ENCODE data around the gene MMP25.
"Not testable (repeated sequence)": the region's sequence is repeated elsewhere in the genome, so short reads cannot be mapped to it uniquely, and the experiment has no call there.

The MMP25 gene

GRCh38 chr16:3083408-3083807 is 37.0 kb downstream of the MMP25 start:
- not testable (repeated sequence) for H3K27me3 ChIP-seq (ENCODE audit: control insufficient read depth, insufficient read depth, low read length); H3K36me3 ChIP-seq (ENCODE audit: control insufficient read depth, insufficient read depth, low read length); H3K27ac ChIP-seq (ENCODE audit: low read depth, low read length); H3K4me3 ChIP-seq (ENCODE audit: low read length); H3K9ac ChIP-seq (ENCODE audit: low read length); H3K4me1 ChIP-seq (ENCODE audit: control insufficient read depth, insufficient read depth, low read length)

GRCh38 chr16:3084491-3084890 is 38.1 kb downstream of the MMP25 start:
- H3K27ac ChIP-seq (ENCODE audit: low read depth, low read length): no peak overlapping the region
- no peak overlapping the region for H3K4me3 ChIP-seq (ENCODE audit: low read length)
- no peaks in the 10 kb centered on the region for H3K36me3 ChIP-seq (ENCODE audit: control insufficient read depth, insufficient read depth, low read length)
- H3K4me1 ChIP-seq (ENCODE audit: control insufficient read depth, insufficient read depth, low read length): no peaks in the 10 kb centered on the region
- H3K27me3 ChIP-seq (ENCODE audit: control insufficient read depth, insufficient read depth, low read length): no peaks in the 10 kb centered on the region
- no peak overlapping the region for H3K9ac ChIP-seq (ENCODE audit: low read length)

GRCh38 chr16:3084969-3085670 is 38.8 kb downstream of the MMP25 start:
- Histone ChIP-seq H3K4me3 (ENCODE audit: low read length) (no peak overlapping the region), H3K27ac (ENCODE audit: low read depth, low read length) (no peak overlapping the region)

GRCh38 chr16:3085868-3086595 is 39.7 kb downstream of the MMP25 start:
- no peaks in the 10 kb centered on the region for H3K36me3 ChIP-seq (ENCODE audit: control insufficient read depth, insufficient read depth, low read length)
- H3K27ac ChIP-seq (ENCODE audit: low read depth, low read length): no peak overlapping the region
- no peak overlapping the region for H3K9ac ChIP-seq (ENCODE audit: low read length)
- H3K4me3 ChIP-seq (ENCODE audit: low read length): peak overlapping the region; percentile 24
- no peaks in the 10 kb centered on the region for H3K27me3 ChIP-seq (ENCODE audit: control insufficient read depth, insufficient read depth, low read length)
- H3K4me1 ChIP-seq (ENCODE audit: control insufficient read depth, insufficient read depth, low read length): no peaks in the 10 kb centered on the region

More at GRCh38 chr16:3084969-3085670, 38.8 kb downstream of the MMP25 start:
- no peaks in the 10 kb centered on the region for H3K4me1 ChIP-seq (ENCODE audit: control insufficient read depth, insufficient read depth, low read length)
- no peaks in the 10 kb centered on the region for H3K36me3 ChIP-seq (ENCODE audit: control insufficient read depth, insufficient read depth, low read length)
- H3K27me3 ChIP-seq (ENCODE audit: control insufficient read depth, insufficient read depth, low read length): no peaks in the 10 kb centered on the region
- H3K9ac ChIP-seq (ENCODE audit: low read length): no peak overlapping the region

GRCh38 chr16:3086596-3087242 is 40.4 kb downstream of the MMP25 start:
- Histone ChIP-seq H3K4me1 (ENCODE audit: control insufficient read depth, insufficient read depth, low read length) (no peaks in the 10 kb centered on the region), H3K36me3 (ENCODE audit: control insufficient read depth, insufficient read depth, low read length) (no peaks in the 10 kb centered on the region), H3K9ac (ENCODE audit: low read length) (no peak overlapping the region), H3K27ac (ENCODE audit: low read depth, low read length) (no peak overlapping the region), H3K4me3 (ENCODE audit: low read length) (peak overlapping the region; percentile 24), H3K27me3 (ENCODE audit: control insufficient read depth, insufficient read depth, low read length) (no peaks in the 10 kb centered on the region)

- Histone ChIP-seq H3K36me3 (ENCODE audit: control insufficient read depth, insufficient read depth, low read length) (no peaks in the 10 kb centered on the region), H3K9ac (ENCODE audit: low read length) (no peak overlapping the region), H3K4me3 (ENCODE audit: low read length) (peak overlapping the region; percentile 24), H3K27me3 (ENCODE audit: control insufficient read depth, insufficient read depth, low read length) (no peaks in the 10 kb centered on the region), H3K4me1 (ENCODE audit: control insufficient read depth, insufficient read depth, low read length) (no peaks in the 10 kb centered on the region), H3K27ac (ENCODE audit: low read depth, low read length) (no peak overlapping the region)
Measured at GRCh38 chr16:3087243-3088235, 41.2 kb downstream of the MMP25 start.

- Histone ChIP-seq H3K27me3 (ENCODE audit: control insufficient read depth, insufficient read depth, low read length) (no peaks in the 10 kb centered on the region), H3K9ac (ENCODE audit: low read length) (no peak overlapping the region), H3K4me3 (ENCODE audit: low read length) (no peak overlapping the region), H3K36me3 (ENCODE audit: control insufficient read depth, insufficient read depth, low read length) (no peaks in the 10 kb centered on the region), H3K27ac (ENCODE audit: low read depth, low read length) (no peak overlapping the region), H3K4me1 (ENCODE audit: control insufficient read depth, insufficient read depth, low read length) (no peaks in the 10 kb centered on the region)
Measured at GRCh38 chr16:3088450-3088849, 42.1 kb downstream of the MMP25 start.

- Histone ChIP-seq H3K36me3 (ENCODE audit: control insufficient read depth, insufficient read depth, low read length) (no peaks in the 10 kb centered on the region), H3K4me3 (ENCODE audit: low read length) (no peak overlapping the region), H3K4me1 (ENCODE audit: control insufficient read depth, insufficient read depth, low read length) (no peaks in the 10 kb centered on the region), H3K9ac (ENCODE audit: low read length) (no peak overlapping the region), H3K27ac (ENCODE audit: low read depth, low read length) (no peak overlapping the region), H3K27me3 (ENCODE audit: control insufficient read depth, insufficient read depth, low read length) (no peaks in the 10 kb centered on the region)
Measured at GRCh38 chr16:3088925-3089716, 42.8 kb downstream of the MMP25 start.

- Histone ChIP-seq H3K9ac (ENCODE audit: low read length) (no peak overlapping the region), H3K36me3 (ENCODE audit: control insufficient read depth, insufficient read depth, low read length) (no peaks in the 10 kb centered on the region), H3K27ac (ENCODE audit: low read depth, low read length) (no peak overlapping the region), H3K4me1 (ENCODE audit: control insufficient read depth, insufficient read depth, low read length) (no peaks in the 10 kb centered on the region), H3K4me3 (ENCODE audit: low read length) (no peak overlapping the region), H3K27me3 (ENCODE audit: control insufficient read depth, insufficient read depth, low read length) (no peaks in the 10 kb centered on the region)
Measured at GRCh38 chr16:3089717-3090592, 43.6 kb downstream of the MMP25 start.

- Histone ChIP-seq H3K27ac (ENCODE audit: low read depth, low read length) (no peak overlapping the region), H3K4me3 (ENCODE audit: low read length) (no peak overlapping the region), H3K9ac (ENCODE audit: low read length) (no peak overlapping the region), H3K36me3 (ENCODE audit: control insufficient read depth, insufficient read depth, low read length) (no peaks in the 10 kb centered on the region), H3K4me1 (ENCODE audit: control insufficient read depth, insufficient read depth, low read length) (no peaks in the 10 kb centered on the region), H3K27me3 (ENCODE audit: control insufficient read depth, insufficient read depth, low read length) (no peaks in the 10 kb centered on the region)
Measured at GRCh38 chr16:3091551-3091950, 45.2 kb downstream of the MMP25 start.

GRCh38 chr16:3092501-3092941 is 46.2 kb downstream of the MMP25 start:
- Histone ChIP-seq H3K36me3 (ENCODE audit: control insufficient read depth, insufficient read depth, low read length) (no peaks in the 10 kb centered on the region), H3K27me3 (ENCODE audit: control insufficient read depth, insufficient read depth, low read length) (no peaks in the 10 kb centered on the region), H3K4me1 (ENCODE audit: control insufficient read depth, insufficient read depth, low read length) (no peaks in the 10 kb centered on the region), H3K9ac (ENCODE audit: low read length) (no peak overlapping the region), H3K27ac (ENCODE audit: low read depth, low read length) (no peak overlapping the region), H3K4me3 (ENCODE audit: low read length) (no peak overlapping the region)
